HepG2 (cell line): ENCODE results near the gene KCNMA1. TPM values are rescaled to one million over a fixed set of nuclear protein-coding genes. Genes with fewer than 3 reads are reported as not detected.

Source experiments
- ATAC-seq: fragments of 200-7000 bp; cut with Tn5 transposase; 3 replicates; pipeline ENCODE4 v1.9.1; 2020; ENCODE audit warnings: mild to moderate bottlenecking, moderate library complexity
- BruUV-seq: library from RNA; stranded (reverse); fragments of 400-500 nt; replicated peaks from 2 replicates; lab custom pipeline; 2021; lab: Mats Ljungman, UMichigan
- CTCF ChIA-PET: fragments of 300-600 bp; formaldehyde crosslinking; extraction: SDS; loops from one replicate; lab custom pipeline; 2021; ENCODE audit warnings: low total read pairs, inconsistent platforms, low intra/inter-chr PET ratio; lab: Yijun Ruan, JAX
- POLR2A ChIA-PET: fragments of 350-600 bp; sonication (Branson Sonifier 250); formaldehyde crosslinking; loops from one replicate; lab custom pipeline; 2020; ENCODE audit warnings: antibody characterized with exemption, inconsistent platforms; lab: Yijun Ruan, JAX
- DNase-seq: peaks from one replicate; pipeline ENCODE4 v3.0.0-alpha.2; 2015; ENCODE audit warnings: low spot score
- FAIRE-seq: peaks from 3 replicates; lab custom pipeline; 2011; peaks lifted over from hg19 to GRCh38; lab: Jason Lieb, UNC
- H2AFZ ChIP-seq: one replicate; pipeline ENCODE4 v1.6.1; 2011; ENCODE audit warnings: low read length, inconsistent platforms
- H3K27ac ChIP-seq: fragments of 300-600 bp; 3 replicates; pipeline ENCODE4 v1.8.0; 2011; ENCODE audit warnings: mixed run types, mild to moderate bottlenecking, mixed read lengths, low read length, inconsistent platforms; ENCODE audit not compliant: insufficient read depth; ENCODE audit errors: extremely low read length
- H3K27me3 ChIP-seq, 2 experiments: fragments of 200-600 bp in 1 of 2; 2 replicates in 1 of 2; 3 replicates in 1 of 2; pipeline versions ENCODE4 v1.6.0 to v1.8.0; 2011; ENCODE audit warnings: low read length in 2 of 2, mild to moderate bottlenecking in 2 of 2, moderate library complexity in 2 of 2, inconsistent platforms in 1 of 2; ENCODE audit not compliant: insufficient read depth in 2 of 2, control insufficient read depth in 1 of 2
- H3K36me3 ChIP-seq, 2 experiments: fragments of 200-600 bp in 1 of 2; replicated peaks in 1 of 2; 2 replicates in 1 of 2; 3 replicates in 1 of 2; pipeline versions ENCODE4 v1.5.1 to v1.8.0; 2011; ENCODE audit warnings: low read length in 2 of 2, inconsistent platforms in 1 of 2; ENCODE audit not compliant: insufficient read depth in 2 of 2, control insufficient read depth in 1 of 2
- H3K4me1 ChIP-seq: 2 replicates; pipeline ENCODE4 v1.5.1; 2012; ENCODE audit warnings: low read length, inconsistent platforms; ENCODE audit not compliant: insufficient read depth
- H3K4me2 ChIP-seq: 2 replicates; pipeline ENCODE4 v1.6.0; 2011; ENCODE audit warnings: low read depth, low read length, inconsistent platforms
- H3K4me3 ChIP-seq, 3 experiments: fragments of 200-600 bp in 1 of 3; sonication (generic), shearing (Covaris generic) in 1 of 3; replicated peaks in 1 of 3; 2 replicates each; pipeline ENCODE4 v1.5.1; 2011 to 2016; ENCODE audit warnings: low read length in 3 of 3, inconsistent platforms in 2 of 3, low read depth in 2 of 3, mild to moderate bottlenecking in 2 of 3, control low read depth in 1 of 3, mixed read lengths in 1 of 3; ENCODE audit not compliant: insufficient read depth in 1 of 3
- H3K79me2 ChIP-seq: one replicate; pipeline ENCODE4 v1.6.1; 2011; ENCODE audit warnings: low read length, inconsistent platforms; ENCODE audit not compliant: insufficient read depth
- H3K9ac ChIP-seq: 2 replicates; pipeline ENCODE4 v1.6.0; 2011; ENCODE audit warnings: mild to moderate bottlenecking, low read depth, low read length, inconsistent platforms; ENCODE audit not compliant: insufficient read depth
- H3K9me3 ChIP-seq: 2 replicates; pipeline ENCODE4 v1.5.1; 2012; ENCODE audit warnings: mild to moderate bottlenecking, low read length
- H4K20me1 ChIP-seq: 2 replicates; pipeline ENCODE4 v1.6.0; 2011; ENCODE audit warnings: inconsistent platforms, mild to moderate bottlenecking, low read length, moderate library complexity; ENCODE audit not compliant: insufficient read depth
- IRF1 ChIP-seq: sonication (generic); formaldehyde crosslinking; IDR thresholded peaks from 2 replicates; pipeline ENCODE4 v1.4.0; 2020; ENCODE audit warnings: low read depth, mild to moderate bottlenecking, missing genetic modification reagents
- NBN ChIP-seq: fragments of 450-650 bp; conservative IDR thresholded peaks from 2 replicates; pipeline ENCODE4 v1.6.1; 2017
- RFXANK ChIP-seq: IDR thresholded peaks from 2 replicates; pipeline ENCODE4 v1.6.1; 2016
- SOX5 ChIP-seq: IDR thresholded peaks from 2 replicates; pipeline ENCODE4 v1.6.1; 2016; ENCODE audit warnings: borderline replicate concordance
- SRSF9 ChIP-seq: fragments of 200-400 bp; formaldehyde crosslinking; IDR thresholded peaks from 2 replicates; pipeline ENCODE4 v1.6.1; 2018; ENCODE audit warnings: borderline replicate concordance, mild to moderate bottlenecking, low read depth, low read length; ENCODE audit not compliant: insufficient read depth, poor library complexity, severe bottlenecking
- THAP11 ChIP-seq: IDR thresholded peaks from 2 replicates; pipeline ENCODE4 v1.6.1; 2016; ENCODE audit warnings: missing biosample characterization, missing genetic modification reagents
- THYN1 ChIP-seq: sonication (generic); formaldehyde crosslinking; IDR thresholded peaks from 2 replicates; pipeline ENCODE4 v1.8.1; 2023; ENCODE audit warnings: low read depth, mild to moderate bottlenecking, moderate library complexity, missing genetic modification reagents, borderline replicate concordance
- ZNF24 ChIP-seq: fragments of 450-650 bp; IDR thresholded peaks from 2 replicates; pipeline ENCODE4 v1.6.1; 2017; ENCODE audit warnings: antibody characterized with exemption, mild to moderate bottlenecking
- ZNF782 ChIP-seq: sonication (generic); formaldehyde crosslinking; IDR thresholded peaks from 2 replicates; pipeline ENCODE4 v1.4.0; 2020; ENCODE audit warnings: missing genetic modification reagents, mild to moderate bottlenecking, borderline replicate concordance
- ZNF784 ChIP-seq: sonication (generic); formaldehyde crosslinking; IDR thresholded peaks from 2 replicates; pipeline ENCODE4 v1.5.1; 2020; ENCODE audit warnings: missing genetic modification reagents, mild to moderate bottlenecking, borderline replicate concordance
- WGBS: methylation state at CpG from one replicate; pipeline ENCODE4 v1.1.6; 2017; ENCODE audit warnings: low lambda C conversion rate; 5-methylcytosine and 5-hydroxymethylcytosine counted together
- in situ Hi-C: cut with HindIII; loops from 2 replicates; pipeline ENCODE4 v1.10.0; 2017; ENCODE audit warnings: low pct_unique_long_range_greater_than_20kb; ENCODE audit not compliant: extremely low pct_ligation_motif_present
- intact Hi-C: fragments of 100-400 bp; cut with micrococcal nuclease; formaldehyde crosslinking; loops from one replicate; pipeline ENCODE4 v1.10.0; 2022; ENCODE audit not compliant: unreplicated experiment
- polyA plus RNA-seq, 8 experiments: library from polyadenylated mRNA; depleted of rRNA in 3 of 8; stranded (reverse) in 7 of 8; unstranded in 1 of 8; fragments of >200 nt; fragmentation: Illumina TruSeq in 4 of 8; extraction: Trizol in 4 of 8; gene quantifications; 2 replicates each; pipeline versions ENCODE4 v1.2.1 to v1.2.3, GENCODE V29; 2011 to 2016; ENCODE audit warnings: low read depth in 4 of 8, missing spikeins in 1 of 8, mixed read lengths in 1 of 8; ENCODE audit not compliant: insufficient read depth in 1 of 8
- total RNA-seq, 5 experiments: library from RNA; depleted of rRNA; stranded (reverse); fragments of >200 nt; fragmentation: Illumina TruSeq; extraction: Trizol; gene quantifications; 2 replicates each; pipeline ENCODE4 v1.2.3, GENCODE V29; 2016; ENCODE audit warnings: low read depth in 1 of 5
- TF ChIP-seq, protein P1 (sequence below): sonication (generic); formaldehyde crosslinking; IDR thresholded peaks from 2 replicates; pipeline ENCODE4 v1.4.0; 2020; ENCODE audit warnings: mild to moderate bottlenecking, missing genetic modification reagents

Gene KCNMA1
- total and polyA plus RNA-seq, 2 of the 13 experiments (the other 11 are each of a cell fraction or from before 2014, with no cell fraction given), result 0.02 TPM; not detected in 1

DNA sequence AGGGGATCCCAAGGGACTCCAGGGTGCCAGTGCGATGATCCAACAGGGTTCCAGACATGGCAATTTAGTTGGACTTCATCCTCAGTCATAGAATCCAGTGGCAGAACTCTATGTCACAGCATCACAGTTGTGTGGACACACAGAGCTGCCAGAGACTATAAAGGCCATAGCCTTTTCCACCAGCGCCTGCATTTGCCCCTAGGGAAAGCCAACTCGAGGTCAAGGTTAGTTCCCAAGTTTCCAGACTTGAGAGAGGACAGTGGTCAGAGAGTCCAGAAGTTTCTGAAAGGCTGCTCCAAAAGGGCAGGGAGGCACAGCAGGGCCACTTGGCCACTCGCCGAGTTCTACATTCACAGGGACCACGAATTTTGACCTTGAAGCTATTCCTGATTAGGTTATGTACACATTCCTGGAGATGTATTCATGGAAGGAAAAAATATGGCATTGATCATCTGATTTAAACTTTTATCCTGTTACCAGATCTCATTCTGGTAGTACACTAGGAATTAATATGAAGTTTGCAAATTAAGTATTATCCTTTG lies 170.1 kb downstream of the KCNMA1 start:
- intact Hi-C loops (no loop called here), in situ Hi-C loops (no loop called here)
- ChIA-PET CTCF (no interaction called here), POLR2A (no interaction called here)
- H3K4me2 ChIP-seq, result no peak overlapping the region
- TF ChIP-seq RFXANK (CRISPR knock-in tag) (no peak), NBN (no peak), SOX5 (CRISPR knock-in tag) (no peak), ZNF24 (no peak), THYN1 (CRISPR knock-in tag) (no peak), ZNF784 (CRISPR knock-in tag) (no peak), IRF1 (CRISPR knock-in tag) (no peak), ZNF782 (no peak), THAP11 (CRISPR knock-in tag) (no peak), SRSF9 (no peak)
- TF ChIP-seq, protein P1, sequence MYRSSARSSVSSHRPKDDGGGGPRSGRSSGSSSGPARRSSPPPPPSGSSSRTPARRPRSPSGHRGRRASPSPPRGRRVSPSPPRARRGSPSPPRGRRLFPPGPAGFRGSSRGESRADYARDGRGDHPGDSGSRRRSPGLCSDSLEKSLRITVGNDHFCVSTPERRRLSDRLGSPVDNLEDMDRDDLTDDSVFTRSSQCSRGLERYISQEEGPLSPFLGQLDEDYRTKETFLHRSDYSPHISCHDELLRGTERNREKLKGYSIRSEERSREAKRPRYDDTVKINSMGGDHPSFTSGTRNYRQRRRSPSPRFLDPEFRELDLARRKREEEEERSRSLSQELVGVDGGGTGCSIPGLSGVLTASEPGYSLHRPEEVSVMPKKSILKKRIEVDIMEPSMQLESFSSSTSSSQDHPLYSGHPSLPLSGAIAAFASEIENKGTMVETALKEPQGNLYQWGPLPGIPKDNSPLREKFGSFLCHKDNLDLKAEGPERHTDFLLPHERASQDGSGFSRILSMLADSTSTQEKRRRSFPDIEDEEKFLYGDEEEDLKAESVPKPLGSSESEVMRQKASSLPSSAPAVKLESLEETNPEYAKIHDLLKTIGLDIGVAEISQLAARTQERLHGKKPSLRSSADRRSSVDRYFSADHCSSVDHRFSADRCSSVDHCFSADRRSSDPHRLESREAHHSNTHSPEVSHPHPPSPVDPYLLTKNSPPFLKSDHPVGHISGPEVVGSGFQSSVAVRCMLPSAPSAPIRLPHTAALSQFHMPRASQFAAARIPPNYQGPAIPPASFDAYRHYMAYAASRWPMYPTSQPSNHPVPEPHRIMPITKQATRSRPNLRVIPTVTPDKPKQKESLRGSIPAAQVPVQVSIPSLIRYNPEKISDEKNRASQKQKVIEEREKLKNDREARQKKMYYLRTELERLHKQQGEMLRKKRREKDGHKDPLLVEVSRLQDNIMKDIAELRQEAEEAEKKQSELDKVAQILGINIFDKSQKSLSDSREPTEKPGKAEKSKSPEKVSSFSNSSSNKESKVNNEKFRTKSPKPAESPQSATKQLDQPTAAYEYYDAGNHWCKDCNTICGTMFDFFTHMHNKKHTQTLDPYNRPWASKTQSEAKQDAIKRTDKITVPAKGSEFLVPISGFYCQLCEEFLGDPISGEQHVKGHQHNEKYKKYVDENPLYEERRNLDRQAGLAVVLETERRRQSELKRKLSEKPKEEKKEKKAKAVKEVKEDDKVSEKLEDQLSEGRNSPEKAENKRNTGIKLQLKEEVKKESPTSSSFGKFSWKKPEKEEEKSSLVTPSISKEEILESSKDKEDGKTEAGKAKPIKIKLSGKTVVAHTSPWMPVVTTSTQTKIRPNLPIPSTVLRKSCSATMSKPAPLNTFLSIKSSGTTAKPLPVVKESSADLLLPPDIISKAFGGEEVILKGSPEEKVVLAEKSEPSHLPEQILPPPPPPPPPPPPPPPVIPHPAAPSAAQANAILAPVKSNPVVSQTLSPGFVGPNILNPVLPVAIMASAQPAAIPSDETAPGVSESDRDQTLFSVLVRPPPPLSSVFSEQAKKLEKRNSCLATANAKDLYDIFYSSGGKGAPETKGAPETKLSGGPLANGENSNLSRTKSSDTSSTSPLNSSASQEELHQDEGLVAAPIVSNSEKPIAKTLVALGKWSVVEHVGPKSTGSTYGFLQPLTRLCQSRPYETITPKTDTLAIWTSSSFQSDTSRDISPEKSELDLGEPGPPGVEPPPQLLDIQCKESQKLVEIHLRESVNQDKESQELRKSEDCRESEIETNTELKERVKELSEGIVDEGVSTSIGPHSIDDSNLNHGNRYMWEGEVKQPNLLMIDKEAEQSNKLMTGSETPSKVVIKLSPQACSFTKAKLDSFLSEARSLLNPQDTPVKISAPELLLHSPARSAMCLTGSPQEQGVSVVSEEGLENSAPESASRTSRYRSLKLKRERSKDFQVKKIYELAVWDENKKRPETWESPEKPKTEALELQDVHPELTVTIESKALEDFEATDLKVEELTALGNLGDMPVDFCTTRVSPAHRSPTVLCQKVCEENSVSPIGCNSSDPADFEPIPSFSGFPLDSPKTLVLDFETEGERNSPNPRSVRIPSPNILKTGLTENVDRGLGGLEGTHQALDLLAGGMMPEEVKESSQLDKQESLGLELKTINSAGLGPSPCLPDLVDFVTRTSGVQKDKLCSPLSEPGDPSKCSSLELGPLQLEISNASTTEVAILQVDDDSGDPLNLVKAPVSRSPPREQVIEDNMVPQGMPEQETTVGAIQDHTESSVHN (CRISPR knock-in tag), result no peak
- no peaks in the 10 kb centered on the region for H4K20me1 ChIP-seq
- H3K4me3 ChIP-seq, result no peak overlapping the region
- H3K27me3 ChIP-seq, result 0 out of 5 replicates have a peak, but pooled peaks cover 0 to 1% of the 10 kb centered on the region in 2 experiments
- no peaks in the 10 kb centered on the region for H3K36me3 ChIP-seq
- WGBS, result 21% methylated on average over 6 of the region's 6 CpGs
- H3K9ac ChIP-seq, result no peak overlapping the region
- no peaks in the 10 kb centered on the region for H3K79me2 ChIP-seq
- H3K4me1 ChIP-seq, result no peaks in the 10 kb centered on the region
- no TSS peak for BruUV-seq
- ATAC-seq (no peak), FAIRE-seq (no peak), DNase-seq (no peak)
- no peaks in the 10 kb centered on the region for H3K9me3 ChIP-seq
- H3K27ac ChIP-seq, result no peak overlapping the region
- H2AFZ ChIP-seq, result no peak overlapping the region
